ENCODE data around the gene DSG3. TPM values are rescaled to one million over a fixed set of nuclear protein-coding genes. Genes with fewer than 3 reads are reported as not detected.

The DSG3 gene
- total RNA-seq, 1 donor from 2014 or later: not detected

GRCh38 chr18:31487246-31488015 lies 39.9 kb downstream of the DSG3 start:
- no peak overlapping the region for H3K27ac Mint-ChIP-seq (ENCODE audit: unreplicated experiment)

DNA sequence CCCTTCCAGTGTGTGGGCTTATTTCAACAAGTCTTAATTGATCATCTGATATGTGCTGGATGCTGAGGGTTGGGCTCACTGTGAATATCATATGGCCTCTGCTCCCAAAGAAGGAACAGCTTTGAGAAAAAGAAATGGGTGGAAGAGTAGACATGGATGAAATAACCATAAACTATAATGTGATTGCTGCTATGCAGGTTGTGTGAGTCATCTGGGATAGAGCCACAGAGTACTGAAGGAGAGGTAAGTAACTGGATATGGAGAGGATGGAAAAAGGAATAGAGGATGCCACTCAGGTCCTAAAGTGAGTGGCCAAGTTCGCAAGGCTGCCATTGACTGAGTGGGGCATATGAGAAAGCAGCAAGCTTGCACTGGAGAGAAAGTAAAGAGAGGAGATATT lies 41.8 kb downstream of the DSG3 start:
- no peaks in the 10 kb centered on the region for H3K9me3 Mint-ChIP-seq (ENCODE audit: unreplicated experiment)
- no peak for TF ChIP-seq CTCF (IDR thresholded peaks at IDR 0.05; ENCODE audit: unreplicated experiment)
- DNase-seq (ENCODE audit: low spot score): no peak
- H3K4me3 Mint-ChIP-seq (ENCODE audit: unreplicated experiment): no peak overlapping the region
- H3K27me3 Mint-ChIP-seq (ENCODE audit: unreplicated experiment): no peaks in the 10 kb centered on the region
- no peaks in the 10 kb centered on the region for H3K4me1 Mint-ChIP-seq (ENCODE audit: unreplicated experiment)
- H3K36me3 Mint-ChIP-seq (ENCODE audit: low read depth, unreplicated experiment): no peaks in the 10 kb centered on the region
- H3K27ac Mint-ChIP-seq (ENCODE audit: unreplicated experiment): no peak overlapping the region

More at GRCh38 chr18:31487246-31488015, 39.9 kb downstream of the DSG3 start:
- Mint-ChIP-seq H3K4me1 (ENCODE audit: unreplicated experiment) (no peaks in the 10 kb centered on the region), H3K9me3 (ENCODE audit: unreplicated experiment) (no peaks in the 10 kb centered on the region), H3K27me3 (ENCODE audit: unreplicated experiment) (peaks cover 3% of the 10 kb centered on the region), H3K36me3 (ENCODE audit: low read depth, unreplicated experiment) (no peaks in the 10 kb centered on the region), H3K4me3 (ENCODE audit: unreplicated experiment) (no peak overlapping the region)
- no peak for TF ChIP-seq CTCF (IDR thresholded peaks at IDR 0.05; ENCODE audit: unreplicated experiment)
- no peak for DNase-seq (ENCODE audit: low spot score)

GRCh38 chr18:31490387-31490786 lies 42.8 kb downstream of the DSG3 start:
- Mint-ChIP-seq H3K27me3 (ENCODE audit: unreplicated experiment) (no peaks in the 10 kb centered on the region), H3K27ac (ENCODE audit: unreplicated experiment) (no peak overlapping the region), H3K4me1 (ENCODE audit: unreplicated experiment) (no peaks in the 10 kb centered on the region), H3K4me3 (ENCODE audit: unreplicated experiment) (no peak overlapping the region), H3K36me3 (ENCODE audit: low read depth, unreplicated experiment) (no peaks in the 10 kb centered on the region), H3K9me3 (ENCODE audit: unreplicated experiment) (no peaks in the 10 kb centered on the region)
- DNase-seq (ENCODE audit: low spot score): no peak
- TF ChIP-seq CTCF (IDR thresholded peaks at IDR 0.05; ENCODE audit: unreplicated experiment): no peak

DNA sequence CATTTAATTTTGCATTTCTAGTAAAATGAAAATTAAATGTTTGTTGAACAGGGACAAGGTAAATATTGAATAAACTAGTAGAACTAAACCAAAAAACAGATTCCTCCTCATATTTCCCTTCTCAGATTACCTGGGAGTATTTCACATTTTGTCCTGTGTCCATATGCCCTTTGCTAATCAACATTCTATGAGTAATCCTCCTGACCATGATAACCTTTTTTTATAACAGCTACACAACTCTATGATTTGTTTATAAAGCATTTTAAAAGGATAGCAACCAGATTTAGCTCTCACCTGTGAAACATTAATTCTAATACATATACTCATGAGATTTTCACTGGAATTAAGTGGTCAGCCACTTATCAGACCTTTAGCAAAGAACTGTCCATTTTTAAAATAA lies 43.3 kb downstream of the DSG3 start:
- H3K9me3 Mint-ChIP-seq (ENCODE audit: unreplicated experiment): no peaks in the 10 kb centered on the region
- H3K27me3 Mint-ChIP-seq (ENCODE audit: unreplicated experiment): no peaks in the 10 kb centered on the region
- H3K4me1 Mint-ChIP-seq (ENCODE audit: unreplicated experiment): no peaks in the 10 kb centered on the region
- H3K27ac Mint-ChIP-seq (ENCODE audit: unreplicated experiment): no peak overlapping the region
- no peak for DNase-seq (ENCODE audit: low spot score)
- no peak for TF ChIP-seq CTCF (IDR thresholded peaks at IDR 0.05; ENCODE audit: unreplicated experiment)
- no peak overlapping the region for H3K4me3 Mint-ChIP-seq (ENCODE audit: unreplicated experiment)
- H3K36me3 Mint-ChIP-seq (ENCODE audit: low read depth, unreplicated experiment): no peaks in the 10 kb centered on the region

GRCh38 chr18:31491586-31491985 lies 44.0 kb downstream of the DSG3 start:
- Mint-ChIP-seq H3K27me3 (ENCODE audit: unreplicated experiment) (no peaks in the 10 kb centered on the region), H3K4me3 (ENCODE audit: unreplicated experiment) (no peak overlapping the region), H3K36me3 (ENCODE audit: low read depth, unreplicated experiment) (no peaks in the 10 kb centered on the region), H3K9me3 (ENCODE audit: unreplicated experiment) (no peaks in the 10 kb centered on the region), H3K4me1 (ENCODE audit: unreplicated experiment) (no peaks in the 10 kb centered on the region), H3K27ac (ENCODE audit: unreplicated experiment) (no peak overlapping the region)
- TF ChIP-seq CTCF (IDR thresholded peaks at IDR 0.05; ENCODE audit: unreplicated experiment): no peak
- no peak for DNase-seq (ENCODE audit: low spot score)
